Measurements from ENCODE around the gene CDC20B.

The CDC20B gene, protein sequence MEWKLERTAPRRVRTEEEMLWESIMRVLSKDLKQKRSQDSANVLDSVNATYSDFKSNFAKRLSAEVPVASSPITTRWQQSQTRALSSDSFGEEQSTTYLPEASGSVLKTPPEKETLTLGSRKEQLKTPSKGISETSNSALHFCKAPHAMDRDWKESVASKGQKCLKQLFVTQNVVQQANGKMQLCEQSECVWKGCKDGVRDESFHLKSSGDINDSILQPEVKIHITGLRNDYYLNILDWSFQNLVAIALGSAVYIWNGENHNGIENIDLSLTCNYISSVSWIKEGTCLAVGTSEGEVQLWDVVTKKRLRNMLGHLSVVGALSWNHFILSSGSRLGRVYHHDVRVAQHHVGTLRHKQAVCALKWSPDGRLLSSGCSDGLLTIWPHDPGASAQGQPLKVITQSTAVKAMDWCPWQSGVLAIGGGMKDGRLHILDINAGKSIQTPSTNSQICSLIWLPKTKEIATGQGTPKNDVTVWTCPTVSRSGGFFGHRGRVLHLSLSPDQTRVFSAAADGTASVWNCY

DNA sequence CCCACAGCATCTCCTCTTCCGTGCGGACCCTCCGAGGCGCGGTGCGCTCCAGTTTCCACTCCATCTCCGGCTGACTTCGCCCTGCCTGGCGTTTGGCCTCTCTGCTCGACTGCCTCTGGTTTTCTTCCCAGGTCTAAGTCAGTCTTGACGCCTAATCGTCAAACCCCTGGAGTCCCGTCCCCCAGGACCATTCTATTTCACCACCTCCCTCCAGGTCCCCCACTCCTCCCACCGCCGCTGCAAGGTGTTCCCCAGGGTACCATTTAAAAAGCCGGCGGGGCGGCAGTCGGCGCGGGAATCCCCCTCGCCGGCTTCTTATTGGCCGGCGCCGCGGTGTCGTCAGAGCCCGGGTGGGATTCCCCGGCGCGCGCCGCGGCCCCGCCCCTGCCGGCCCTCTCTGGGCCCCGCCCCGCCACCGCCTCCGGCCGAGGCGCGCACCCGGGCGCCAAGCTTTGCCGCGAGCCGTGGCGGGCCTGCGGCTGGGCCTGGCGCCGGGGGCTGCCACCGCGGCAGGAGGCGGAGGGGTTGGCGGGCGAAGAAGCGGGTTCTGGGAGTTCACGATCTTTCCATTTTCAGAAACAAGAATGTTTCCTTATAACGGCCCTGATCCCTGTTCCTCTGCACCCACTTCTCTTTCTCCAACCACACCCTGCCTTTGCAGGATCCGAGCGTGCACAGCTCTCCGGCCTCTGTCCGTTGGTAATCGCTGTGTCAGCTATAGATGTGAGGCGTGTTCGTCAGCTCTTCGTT lies at the start of gene CDC20B:
CDC20B (minus strand) TSS at position 241 of the 750 bp plus-strand sequence; CDS start at position 64, 177 bp downstream.
- TF ChIP-seq, protein P1, sequence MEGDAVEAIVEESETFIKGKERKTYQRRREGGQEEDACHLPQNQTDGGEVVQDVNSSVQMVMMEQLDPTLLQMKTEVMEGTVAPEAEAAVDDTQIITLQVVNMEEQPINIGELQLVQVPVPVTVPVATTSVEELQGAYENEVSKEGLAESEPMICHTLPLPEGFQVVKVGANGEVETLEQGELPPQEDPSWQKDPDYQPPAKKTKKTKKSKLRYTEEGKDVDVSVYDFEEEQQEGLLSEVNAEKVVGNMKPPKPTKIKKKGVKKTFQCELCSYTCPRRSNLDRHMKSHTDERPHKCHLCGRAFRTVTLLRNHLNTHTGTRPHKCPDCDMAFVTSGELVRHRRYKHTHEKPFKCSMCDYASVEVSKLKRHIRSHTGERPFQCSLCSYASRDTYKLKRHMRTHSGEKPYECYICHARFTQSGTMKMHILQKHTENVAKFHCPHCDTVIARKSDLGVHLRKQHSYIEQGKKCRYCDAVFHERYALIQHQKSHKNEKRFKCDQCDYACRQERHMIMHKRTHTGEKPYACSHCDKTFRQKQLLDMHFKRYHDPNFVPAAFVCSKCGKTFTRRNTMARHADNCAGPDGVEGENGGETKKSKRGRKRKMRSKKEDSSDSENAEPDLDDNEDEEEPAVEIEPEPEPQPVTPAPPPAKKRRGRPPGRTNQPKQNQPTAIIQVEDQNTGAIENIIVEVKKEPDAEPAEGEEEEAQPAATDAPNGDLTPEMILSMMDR (conservative IDR thresholded peaks at IDR 0.05; ENCODE audit: low read depth), result no peak
- DNase-seq (ENCODE audit: low spot score), result peak; percentile 95
- ChIA-PET CTCF (interaction anchor here (0.6 to 2.8 kb wide), 5 partner anchors 11 to 1222 kb away, joined by 3 to 16 read pairs (median 3); partner anchors contain the start of genes CCNO and GPX8), POLR2A (ENCODE audit: low non-redundant PET) (interaction anchor here (0.7 to 1.6 kb wide), 2 partner anchors 57 to 61 kb away, joined by 3 to 4 read pairs; no protein-coding TSS in a partner anchor)
- peak within 1 kb of the TSS; percentile 65 for H3K27ac ChIP-seq

DNA sequence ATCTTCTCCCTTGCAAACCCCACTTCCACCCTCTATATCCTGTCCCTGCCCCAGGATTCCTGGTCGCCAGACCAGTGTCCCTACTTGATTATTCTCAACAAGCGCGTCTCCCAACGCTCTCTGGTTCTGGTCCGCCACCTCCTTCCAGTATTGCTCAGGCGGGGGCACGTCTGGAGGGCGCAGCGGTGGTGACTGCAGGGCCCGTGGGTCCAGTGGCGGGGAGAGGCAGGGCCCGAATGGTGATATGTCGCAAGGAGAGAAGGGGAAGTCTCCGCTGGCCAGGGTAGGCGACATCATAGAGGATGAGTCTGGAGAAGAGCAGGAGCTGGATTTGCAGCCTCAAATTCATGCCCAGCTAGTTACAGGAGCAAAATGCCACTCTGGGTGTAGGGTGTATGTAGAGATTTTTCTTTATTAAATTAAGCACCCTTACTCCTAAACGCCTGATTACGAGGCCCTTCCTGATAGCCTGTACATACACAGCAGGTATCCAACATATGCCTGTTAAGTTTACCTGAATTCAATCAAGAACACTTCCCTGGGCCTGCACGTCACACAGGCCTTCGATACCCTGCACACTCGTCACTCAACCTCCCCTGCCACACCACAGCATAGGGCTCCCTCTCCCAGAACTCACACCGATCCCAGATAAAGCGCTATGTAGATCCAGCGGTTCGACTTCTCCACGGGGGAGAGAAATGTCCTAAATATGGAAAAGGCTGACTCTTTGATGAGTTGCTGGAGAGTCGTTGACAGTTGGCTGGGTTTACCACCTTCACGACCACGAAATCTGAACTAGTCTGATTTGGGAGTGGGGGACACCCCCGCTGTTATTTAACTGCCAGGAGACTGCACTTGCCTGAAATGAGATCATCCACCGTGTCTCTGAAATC lies 49.4 kb upstream of the CDC20B start:
- no peak overlapping the region for H3K27ac ChIP-seq
- TF ChIP-seq, protein P1 (conservative IDR thresholded peaks at IDR 0.05; ENCODE audit: low read depth), result no peak
- DNase-seq (ENCODE audit: low spot score), result no peak
- ChIA-PET POLR2A (ENCODE audit: low non-redundant PET) (no interaction called here), CTCF (interaction anchor here (0.6 kb wide), 1 partner anchor 312 kb away, joined by 3 read pairs; no protein-coding TSS in a partner anchor)

DNA sequence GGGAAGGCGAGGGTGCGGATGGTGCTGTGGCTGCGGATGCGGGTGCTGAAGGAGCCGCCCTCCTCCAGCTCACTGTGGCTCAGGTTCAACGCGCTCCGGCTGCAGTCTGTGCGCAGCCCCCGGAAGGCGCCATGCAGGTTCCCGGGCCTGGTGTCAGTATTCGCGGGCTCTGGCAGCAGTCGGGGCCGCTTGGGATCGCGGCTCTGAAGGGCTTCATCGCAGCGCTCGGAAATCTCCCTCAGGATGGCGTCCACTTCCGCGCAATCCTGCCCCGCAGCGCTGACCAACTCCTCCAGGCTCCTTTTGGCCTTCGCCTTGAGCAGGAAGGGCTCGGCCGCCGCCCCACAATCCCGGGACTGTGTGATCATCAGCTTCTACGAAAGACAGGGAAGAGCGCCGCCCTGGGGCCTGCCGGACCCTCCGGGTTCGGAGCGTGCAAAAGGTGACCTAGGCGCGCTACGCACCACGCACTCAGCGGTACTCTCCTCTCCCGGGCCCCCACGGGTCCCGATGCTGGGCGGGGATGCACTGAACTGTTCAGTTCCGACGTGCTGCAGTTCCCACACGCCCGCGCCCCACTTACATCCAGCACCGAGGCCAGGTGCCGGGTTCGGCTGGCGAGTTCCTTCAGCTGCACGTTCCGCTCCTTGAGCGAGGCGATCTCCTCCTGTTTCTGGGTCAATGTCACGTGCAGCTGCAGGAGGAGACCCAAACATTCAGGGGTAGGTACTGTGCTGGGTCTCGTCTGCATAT lies 47.6 kb upstream of the CDC20B start:
- DNase-seq (ENCODE audit: low spot score), result no peak
- no peak overlapping the region for H3K27ac ChIP-seq
- TF ChIP-seq, protein P1 (conservative IDR thresholded peaks at IDR 0.05; ENCODE audit: low read depth), result no peak
- CTCF ChIA-PET, result interaction anchor here (0.6 kb wide), 1 partner anchor 649 kb away, joined by 3 read pairs; no protein-coding TSS in a partner anchor
- POLR2A ChIA-PET (ENCODE audit: low non-redundant PET), result no interaction called here

DNA sequence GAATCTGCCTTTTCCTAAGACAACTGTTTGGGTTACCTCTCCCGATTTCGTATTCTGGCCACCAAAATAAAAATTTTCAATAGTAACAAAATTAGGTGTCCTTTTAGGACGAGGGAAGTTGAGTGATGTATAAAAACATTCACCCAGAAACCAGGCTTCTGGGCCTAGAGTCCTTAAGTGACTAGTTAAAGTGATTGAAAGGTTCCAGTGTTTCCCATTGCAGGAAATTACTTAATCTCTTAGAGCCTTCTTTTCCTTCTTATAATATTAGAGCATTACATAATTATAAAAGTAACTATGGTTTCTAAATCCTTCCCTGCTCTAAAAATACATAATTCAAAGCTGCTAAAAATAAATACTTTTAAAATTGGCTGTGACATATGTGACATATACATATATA lies 46.8 kb upstream of the CDC20B start:
- ChIA-PET POLR2A (ENCODE audit: low non-redundant PET) (no interaction called here), CTCF (no interaction called here)
- TF ChIP-seq, protein P1 (conservative IDR thresholded peaks at IDR 0.05; ENCODE audit: low read depth), result no peak
- no peak for DNase-seq (ENCODE audit: low spot score)
- no peak overlapping the region for H3K27ac ChIP-seq

DNA sequence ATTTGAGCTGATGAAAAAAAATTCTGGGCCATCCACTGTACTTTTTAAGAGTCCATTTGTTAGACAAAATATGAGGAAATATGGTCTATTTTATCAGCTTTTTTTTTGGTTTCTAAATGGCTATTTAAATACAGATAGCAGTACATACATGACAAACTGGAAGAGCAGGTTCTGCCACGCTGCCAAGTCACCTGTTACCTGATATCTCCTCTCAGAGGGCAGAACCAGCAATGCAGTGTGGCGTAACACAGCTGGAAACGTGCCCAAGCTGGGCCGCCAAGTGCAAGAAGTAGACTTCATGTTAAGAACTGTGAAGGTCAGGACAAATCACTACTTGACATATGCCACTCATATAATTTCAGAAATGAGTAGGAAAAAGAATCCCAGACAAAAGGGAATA lies 46.0 kb upstream of the CDC20B start:
- no peak overlapping the region for H3K27ac ChIP-seq
- POLR2A ChIA-PET (ENCODE audit: low non-redundant PET), result interaction anchor here (0.5 kb wide), 1 partner anchor 634 kb away, joined by 4 read pairs; no protein-coding TSS in a partner anchor
- DNase-seq (ENCODE audit: low spot score), result peak; percentile 89
- TF ChIP-seq, protein P1 (conservative IDR thresholded peaks at IDR 0.05; ENCODE audit: low read depth), result no peak
- CTCF ChIA-PET, result interaction anchor here (0.6 to 1.3 kb wide), 9 partner anchors 9 to 1763 kb away, joined by 3 to 9 read pairs (median 4); partner anchors contain the start of gene CCNO

Data from RWPE1 (cell line).